D721Med (cell line): ENCODE data around the gene UBE4B.

Experiments used
- DNase-seq: peaks from one replicate; pipeline ENCODE4 v3.0.0; 2011; ENCODE audit warnings: low spot score; ENCODE audit not compliant: insufficient read length
- FAIRE-seq: peaks from 2 replicates; lab custom pipeline; 2011; peaks lifted over from hg19 to GRCh38; lab: Jason Lieb, UNC
- CTCF ChIP-seq: IDR thresholded peaks from 2 replicates; pipeline ENCODE4 v1.5.1; 2012; ENCODE audit warnings: mild to moderate bottlenecking, control low read depth; ENCODE audit not compliant: insufficient read depth; ENCODE audit errors: missing control alignments

UBE4B gene

GRCh38 chr1:10186331-10187025 is 153.7 kb downstream of the UBE4B start:
- no peak for TF ChIP-seq CTCF
- no peak for DNase-seq
- no peak for FAIRE-seq

GRCh38 chr1:10187026-10187334 is 154.2 kb downstream of the UBE4B start:
- no peak for DNase-seq
- no peak for FAIRE-seq
- TF ChIP-seq CTCF: no peak

DNA sequence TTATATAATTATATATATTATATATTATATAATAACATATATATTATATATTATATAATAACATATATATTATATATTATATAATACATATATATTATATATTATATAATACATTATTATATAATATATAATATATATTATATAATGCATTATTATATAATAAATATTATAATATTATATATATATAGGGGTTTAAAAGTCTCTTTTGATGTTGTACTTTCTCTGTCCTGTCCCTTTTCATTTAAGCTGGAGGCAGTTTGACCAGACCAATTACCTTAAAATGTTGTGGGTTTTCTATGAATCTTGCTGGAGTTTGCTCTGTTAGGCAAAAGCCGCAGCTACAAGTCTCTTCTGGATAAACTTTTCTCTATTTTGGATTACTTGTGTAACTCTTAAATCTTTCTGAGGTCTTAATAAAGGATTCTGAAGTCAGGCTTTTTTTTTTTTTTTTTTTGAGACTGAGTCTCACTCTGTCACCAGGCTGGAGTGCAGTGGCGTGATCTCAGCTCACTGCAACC is 155.4 kb downstream of the UBE4B start:
- no peak for DNase-seq
- no peak for FAIRE-seq
- no peak for TF ChIP-seq CTCF

DNA sequence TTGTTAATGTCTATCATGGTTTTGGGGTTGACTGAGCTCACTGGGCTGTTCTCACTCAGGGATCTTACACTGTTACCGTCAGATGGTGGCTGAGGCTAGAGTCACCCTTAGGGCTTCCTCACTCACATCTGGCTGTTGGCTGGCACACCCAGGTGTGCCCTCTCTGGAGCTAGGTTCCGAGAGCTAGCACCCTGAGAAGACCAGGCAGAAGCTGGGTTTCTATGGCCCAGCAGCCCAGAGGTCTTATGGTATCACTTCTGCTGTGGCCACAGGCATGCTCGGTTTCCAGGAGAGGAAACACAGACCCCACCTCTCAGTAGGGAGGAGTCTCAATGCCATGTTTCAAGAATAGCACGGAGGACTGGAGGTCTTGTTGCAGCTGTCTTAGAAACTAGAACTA is 156.9 kb downstream of the UBE4B start:
- DNase-seq (no peak), FAIRE-seq (no peak)
- no peak for TF ChIP-seq CTCF

GRCh38 chr1:10192263-10192662 is 159.5 kb downstream of the UBE4B start:
- no peak for DNase-seq
- no peak for TF ChIP-seq CTCF
- no peak for FAIRE-seq

- TF ChIP-seq CTCF: no peak
- DNase-seq: no peak
- no peak for FAIRE-seq
Measured at GRCh38 chr1:10193288-10193687, 160.5 kb downstream of the UBE4B start.

GRCh38 chr1:10195570-10195969 is 162.8 kb downstream of the UBE4B start:
- DNase-seq (no peak), FAIRE-seq (no peak)
- no peak for TF ChIP-seq CTCF
